ENCODE measurements around the gene SASS6. TPM values are rescaled to one million over a fixed set of nuclear protein-coding genes. Genes with fewer than 3 reads are reported as not detected.
A peak's percentile ranks its signal among the peaks of the same experiment; 100 is the strongest.

SASS6 gene
- 1 to 10 TPM; 5.6 to 5.8 TPM for total RNA-seq
- polyA plus RNA-seq = 1 to 10 TPM; 1.5 to 2.4 TPM

- Histone ChIP-seq H3K4me1 (ENCODE audit: insufficient read depth, low read length) (peaks cover 29% of the 10 kb centered on the region), H3K9me3 (ENCODE audit: control insufficient read depth in 1 of 2, low read length in 2 of 2) (no peaks in the 10 kb centered on the region), H3K4me3 (ENCODE audit: low read length in 2 of 2) (peak within 1 kb of the TSS; percentile 84 to 99), H3K36me3 (ENCODE audit: insufficient read depth, low read length) (peaks cover 10% of the 10 kb centered on the region), H3K27ac (ENCODE audit: low read depth, low read length) (peak within 1 kb of the TSS; percentile 59), H3K27me3 (ENCODE audit: insufficient read depth, low read length) (no peaks in the 10 kb centered on the region)
- DNase-seq = peak; percentile 93 to 97 (median 95)
- H3K9me3 Mint-ChIP-seq = no peaks in the 10 kb centered on the region
- H3K4me3 Mint-ChIP-seq = peak within 1 kb of the TSS; percentile 96 to 99 (median 99)
- intact Hi-C loops (cut with micrococcal nuclease) = loop anchor here (1.0 to 10.0 kb wide), 9 partner anchors 95 to 763 kb away; partner anchors contain the start of genes AGL, CDC14A, DBT and RTCA
- ChIA-PET CTCF (ENCODE audit: partially characterized antibody) (interaction anchor here (0.8 to 1.0 kb wide), 2 partner anchors 134 to 168 kb away, joined by 3 to 4 read pairs; partner anchors contain the start of gene RTCA), POLR2A (ENCODE audit: partially characterized antibody) (interaction anchor here (0.6 to 1.7 kb wide), 11 partner anchors 8 to 762 kb away, joined by 3 to 24 read pairs (median 4); partner anchors contain the start of genes CDC14A, DBT, EXTL2 and RTCA)
- H3K36me3 Mint-ChIP-seq = peaks cover 4 to 24% of the 10 kb centered on the region in 2 donors
- H3K27ac Mint-ChIP-seq = peak within 1 kb of the TSS; percentile 94 to 99 (median 97)
- peaks cover 23 to 39% (median 32%) of the 10 kb centered on the region in 4 donors for H3K4me1 Mint-ChIP-seq
- H3K27me3 Mint-ChIP-seq = no peaks in the 10 kb centered on the region
Measured at GRCh38 chr1:100132566-100133477, at the start of gene SASS6, which contains the start of gene TRMT13. Gene SASS6, minus strand, starts transcription at chr1:100132930. Its CDS starts 116 bp downstream, at chr1:100132814. Gene TRMT13, plus strand, starts transcription at chr1:100133163. Its CDS starts 6 bp downstream, at chr1:100133169.

GRCh38 chr1:100178091-100178490, 45.4 kb upstream of the SASS6 start, which contains the start of gene LRRC39:
Gene LRRC39, minus strand, starts transcription at chr1:100178256. Its CDS starts 9,740 bp downstream, at chr1:100168516.
- H3K4me3 Mint-ChIP-seq = no peak within 1 kb of the TSS
- H3K27me3 ChIP-seq (ENCODE audit: insufficient read depth, low read length) = no peaks in the 10 kb centered on the region
- no peaks in the 10 kb centered on the region for H3K27me3 Mint-ChIP-seq
- H3K4me1 ChIP-seq (ENCODE audit: insufficient read depth, low read length) = no peaks in the 10 kb centered on the region
- peaks cover 0 to 3% (median 0%) of the 10 kb centered on the region in 8 donors for H3K9me3 Mint-ChIP-seq
- H3K9me3 ChIP-seq (ENCODE audit: control insufficient read depth in 1 of 2, low read length in 2 of 2) = no peaks in the 10 kb centered on the region
- no peaks in the 10 kb centered on the region for H3K36me3 ChIP-seq (ENCODE audit: insufficient read depth, low read length)
- POLR2A ChIA-PET (ENCODE audit: partially characterized antibody) = interaction anchor here (0.7 kb wide), 1 partner anchor 65 kb away, joined by 3 read pairs; no protein-coding TSS in a partner anchor
- H3K4me3 ChIP-seq (ENCODE audit: low read length in 2 of 2) = no peak within 1 kb of the TSS
- H3K27ac Mint-ChIP-seq = no peak within 1 kb of the TSS
- DNase-seq = no peak
- CTCF ChIA-PET (ENCODE audit: partially characterized antibody) = no interaction called here
- no peaks in the 10 kb centered on the region for H3K4me1 Mint-ChIP-seq
- H3K36me3 Mint-ChIP-seq = no peaks in the 10 kb centered on the region
- intact Hi-C loops (cut with micrococcal nuclease) = no loop called here
- no peak within 1 kb of the TSS for H3K27ac ChIP-seq (ENCODE audit: low read depth, low read length)

- H3K27me3 Mint-ChIP-seq = no peaks in the 10 kb centered on the region
- H3K9me3 Mint-ChIP-seq = peaks cover 0 to 3% (median 0%) of the 10 kb centered on the region in 8 donors
- intact Hi-C loops (cut with micrococcal nuclease) = no loop called here
- ChIA-PET POLR2A (ENCODE audit: partially characterized antibody) (interaction anchor here (0.7 kb wide), 1 partner anchor 65 kb away, joined by 3 read pairs; no protein-coding TSS in a partner anchor), CTCF (ENCODE audit: partially characterized antibody) (no interaction called here)
- no peak overlapping the region for H3K27ac ChIP-seq (ENCODE audit: low read depth, low read length)
- no peaks in the 10 kb centered on the region for H3K36me3 ChIP-seq (ENCODE audit: insufficient read depth, low read length)
- H3K27ac Mint-ChIP-seq = no peak overlapping the region
- no peaks in the 10 kb centered on the region for H3K4me1 ChIP-seq (ENCODE audit: insufficient read depth, low read length)
- no peaks in the 10 kb centered on the region for H3K36me3 Mint-ChIP-seq
- no peaks in the 10 kb centered on the region for H3K27me3 ChIP-seq (ENCODE audit: insufficient read depth, low read length)
- no peak for DNase-seq
- H3K4me3 Mint-ChIP-seq = no peak overlapping the region
- H3K4me3 ChIP-seq (ENCODE audit: low read length in 2 of 2) = no peak overlapping the region
- no peaks in the 10 kb centered on the region for H3K9me3 ChIP-seq (ENCODE audit: control insufficient read depth in 1 of 2, low read length in 2 of 2)
- no peaks in the 10 kb centered on the region for H3K4me1 Mint-ChIP-seq
Measured at GRCh38 chr1:100177295-100178041, 44.7 kb upstream of the SASS6 start.

GRCh38 chr1:100168051-100168450, 35.3 kb upstream of the SASS6 start:
- intact Hi-C loops (cut with micrococcal nuclease) = no loop called here
- H3K27ac ChIP-seq (ENCODE audit: low read depth, low read length) = no peak overlapping the region
- no peaks in the 10 kb centered on the region for H3K36me3 ChIP-seq (ENCODE audit: insufficient read depth, low read length)
- H3K36me3 Mint-ChIP-seq = peaks cover 0 to 6% of the 10 kb centered on the region in 2 donors
- no peaks in the 10 kb centered on the region for H3K27me3 ChIP-seq (ENCODE audit: insufficient read depth, low read length)
- POLR2A ChIA-PET (ENCODE audit: partially characterized antibody) = no interaction called here
- no peaks in the 10 kb centered on the region for H3K9me3 ChIP-seq (ENCODE audit: control insufficient read depth in 1 of 2, low read length in 2 of 2)
- no peaks in the 10 kb centered on the region for H3K4me1 Mint-ChIP-seq
- H3K27me3 Mint-ChIP-seq = peaks cover 1% of the 10 kb centered on the region in 2 donors
- H3K4me3 Mint-ChIP-seq = no peak overlapping the region
- no peak overlapping the region for H3K4me3 ChIP-seq (ENCODE audit: low read length in 2 of 2)
- H3K9me3 Mint-ChIP-seq = peaks cover 0 to 2% (median 0%) of the 10 kb centered on the region in 8 donors
- H3K27ac Mint-ChIP-seq = no peak overlapping the region
- H3K4me1 ChIP-seq (ENCODE audit: insufficient read depth, low read length) = no peaks in the 10 kb centered on the region
- no peak for DNase-seq
- CTCF ChIA-PET (ENCODE audit: partially characterized antibody) = interaction anchor here (0.9 kb wide), 1 partner anchor 378 kb away, joined by 3 read pairs; no protein-coding TSS in a partner anchor

GRCh38 chr1:100164702-100165101, 32.0 kb upstream of the SASS6 start:
- Mint-ChIP-seq H3K4me1 (no peaks in the 10 kb centered on the region), H3K9me3 (peaks cover 0 to 2% (median 0%) of the 10 kb centered on the region in 8 donors), H3K27me3 (peaks cover 1% of the 10 kb centered on the region in 2 donors), H3K27ac (no peak overlapping the region), H3K36me3 (peaks cover 0 to 6% of the 10 kb centered on the region in 2 donors), H3K4me3 (no peak overlapping the region)
- Histone ChIP-seq H3K36me3 (ENCODE audit: insufficient read depth, low read length) (no peaks in the 10 kb centered on the region), H3K9me3 (ENCODE audit: control insufficient read depth in 1 of 2, low read length in 2 of 2) (no peaks in the 10 kb centered on the region), H3K4me3 (ENCODE audit: low read length in 2 of 2) (no peak overlapping the region), H3K4me1 (ENCODE audit: insufficient read depth, low read length) (no peaks in the 10 kb centered on the region), H3K27ac (ENCODE audit: low read depth, low read length) (no peak overlapping the region), H3K27me3 (ENCODE audit: insufficient read depth, low read length) (no peaks in the 10 kb centered on the region)
- no peak for DNase-seq
- ChIA-PET CTCF (ENCODE audit: partially characterized antibody) (no interaction called here), POLR2A (ENCODE audit: partially characterized antibody) (no interaction called here)
- intact Hi-C loops (cut with micrococcal nuclease) = no loop called here

- Mint-ChIP-seq H3K4me3 (no peak overlapping the region), H3K36me3 (peaks cover 0 to 6% of the 10 kb centered on the region in 2 donors), H3K27me3 (peaks cover 1% of the 10 kb centered on the region in 2 donors), H3K4me1 (no peaks in the 10 kb centered on the region), H3K27ac (no peak overlapping the region), H3K9me3 (peaks cover 0 to 2% (median 0%) of the 10 kb centered on the region in 8 donors)
- H3K9me3 ChIP-seq (ENCODE audit: control insufficient read depth in 1 of 2, low read length in 2 of 2) = no peaks in the 10 kb centered on the region
- DNase-seq = no peak
- no peak overlapping the region for H3K4me3 ChIP-seq (ENCODE audit: low read length in 2 of 2)
- H3K27ac ChIP-seq (ENCODE audit: low read depth, low read length) = no peak overlapping the region
- no peaks in the 10 kb centered on the region for H3K36me3 ChIP-seq (ENCODE audit: insufficient read depth, low read length)
- H3K27me3 ChIP-seq (ENCODE audit: insufficient read depth, low read length) = no peaks in the 10 kb centered on the region
- POLR2A ChIA-PET (ENCODE audit: partially characterized antibody) = no interaction called here
- CTCF ChIA-PET (ENCODE audit: partially characterized antibody) = no interaction called here
- intact Hi-C loops (cut with micrococcal nuclease) = no loop called here
- H3K4me1 ChIP-seq (ENCODE audit: insufficient read depth, low read length) = no peaks in the 10 kb centered on the region
Measured at GRCh38 chr1:100164216-100164615, 31.5 kb upstream of the SASS6 start.
